GM21360 (cell line): ENCODE results near the gene BIRC7.

Source experiments
- ATAC-seq: cut with Tn5 transposase; IDR thresholded peaks from one replicate; pipeline ENCODE4 v1.9.1; 2021; ENCODE audit warnings: mild to moderate bottlenecking, moderate library complexity; ENCODE audit not compliant: unreplicated experiment

BIRC7 gene

GRCh38 chr20:63235399-63235983 is at the start of gene BIRC7:
Gene BIRC7 (plus strand): TSS chr20:63235905. CDS start chr20:63236097, 192 bp downstream.
- no peak for ATAC-seq

GRCh38 chr20:63186084-63186483 is 49.6 kb upstream of the BIRC7 start:
- no peak for ATAC-seq

- no peak for ATAC-seq
These were observed 49.0 kb upstream of the BIRC7 start for GRCh38 chr20:63186528-63187316.

- ATAC-seq, result no peak
These were observed 48.2 kb upstream of the BIRC7 start for GRCh38 chr20:63187338-63188158.

GRCh38 chr20:63188159-63188442 is 47.6 kb upstream of the BIRC7 start:
- no peak for ATAC-seq

- ATAC-seq, result no peak
These were observed 46.9 kb upstream of the BIRC7 start for GRCh38 chr20:63188641-63189321.

GRCh38 chr20:63189322-63189642 is 46.4 kb upstream of the BIRC7 start:
- no peak for ATAC-seq

GRCh38 chr20:63189846-63190559 is 45.7 kb upstream of the BIRC7 start:
- no peak for ATAC-seq

- ATAC-seq, result no peak
These were observed 44.9 kb upstream of the BIRC7 start for GRCh38 chr20:63190828-63191227.

GRCh38 chr20:63191400-63191799 is 44.3 kb upstream of the BIRC7 start:
- ATAC-seq, result no peak

GRCh38 chr20:63192721-63193120 is 43.0 kb upstream of the BIRC7 start:
- ATAC-seq, result no peak

- ATAC-seq, result no peak
These were observed 41.5 kb upstream of the BIRC7 start for GRCh38 chr20:63194007-63194796.

GRCh38 chr20:63194797-63195173 is 40.9 kb upstream of the BIRC7 start:
- ATAC-seq, result no peak

- no peak for ATAC-seq
These were observed 38.8 kb upstream of the BIRC7 start for GRCh38 chr20:63196768-63197470.

GRCh38 chr20:63198606-63199005 is 37.1 kb upstream of the BIRC7 start:
- no peak for ATAC-seq

- no peak for ATAC-seq
These were observed 33.7 kb upstream of the BIRC7 start for GRCh38 chr20:63202021-63202420.

GRCh38 chr20:63202811-63203526 is 32.7 kb upstream of the BIRC7 start:
- no peak for ATAC-seq

- no peak for ATAC-seq
These were observed 31.3 kb upstream of the BIRC7 start for GRCh38 chr20:63204362-63204761.

GRCh38 chr20:63205896-63206295 is 29.8 kb upstream of the BIRC7 start:
- no peak for ATAC-seq
